ENCODE results near the gene BMPR1B. TPM values are rescaled to one million over a fixed set of nuclear protein-coding genes. Genes with fewer than 3 reads are reported as not detected.
A peak's percentile ranks its signal among the peaks of the same experiment; 100 is the strongest.

The BMPR1B gene
- total and polyA plus RNA-seq, 2 of the 4 experiments (the other 2 are of a cell fraction) = 0.24 to 0.90 TPM

DNA sequence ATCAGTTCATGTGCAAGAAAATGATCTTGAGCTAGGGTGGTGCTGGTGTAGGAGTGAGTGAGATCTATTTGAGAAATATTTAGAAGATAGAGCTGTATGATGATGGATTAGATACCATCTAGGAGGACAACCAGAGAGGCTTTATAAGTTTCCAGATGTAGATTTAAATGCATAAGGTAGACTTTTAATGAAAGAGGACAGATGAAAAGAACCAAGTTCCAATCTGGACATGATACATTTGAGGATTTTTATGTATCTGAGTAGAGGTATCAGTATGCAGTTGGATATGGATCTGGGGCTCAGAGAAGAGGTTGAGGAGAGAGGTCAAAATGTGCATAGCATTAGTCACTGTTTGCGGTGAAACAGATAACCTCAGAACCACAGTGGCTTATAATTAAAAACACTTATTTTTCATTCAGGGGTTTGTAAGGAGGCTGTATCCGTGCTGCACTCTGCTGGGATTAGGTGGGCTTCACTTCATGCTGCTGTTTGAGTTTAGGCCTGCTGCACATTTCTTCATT, 348.7 kb downstream of the BMPR1B start:
- no TSS peak for BruUV-seq (replicated peaks)
- no peak overlapping the region for H2AK5ac ChIP-seq (ENCODE audit: low read depth, low read length)
- TF ChIP-seq CEBPB (IDR thresholded peaks at IDR 0.05; ENCODE audit: low read depth, low read length) = no peak
- TF ChIP-seq SMC3 (IDR thresholded peaks at IDR 0.05; ENCODE audit: low read depth, low read length) = no peak
- TF ChIP-seq RCOR1 (IDR thresholded peaks at IDR 0.05; ENCODE audit: insufficient replicate concordance, low read length) = no peak
- TF ChIP-seq FOS (IDR thresholded peaks at IDR 0.05; ENCODE audit: low read depth, low read length) = no peak

More for the DNA sequence above, 348.7 kb downstream of the BMPR1B start:
- dilution Hi-C loops (cut with HindIII; ENCODE audit: low sequenced_read_pairs, unreplicated experiment) = loop anchor here (25.0 kb wide), 1 partner anchor 469 kb away; no protein-coding TSS in a partner anchor
- H3K9me1 ChIP-seq (ENCODE audit: insufficient read depth, low read length) = no peaks in the 10 kb centered on the region
- in situ Hi-C loops (cut with MboI; ENCODE audit: low sequenced_read_pairs) = loop anchor here (5.0 to 25.0 kb wide), 4 partner anchors 344 to 1319 kb away; partner anchors contain the start of gene BMPR1B
- H3K4ac ChIP-seq (ENCODE audit: low read depth, low read length) = no peak overlapping the region; the same call in 1 of the 2 replicates
- POLR2A ChIA-PET (ENCODE audit: unreplicated experiment) = no interaction called here
- no peak overlapping the region for H4K8ac ChIP-seq (ENCODE audit: low read depth in 2 of 2, low read length in 2 of 2)
- no peak overlapping the region for H3K14ac ChIP-seq (replicated peaks; ENCODE audit: low read depth, low read length)
- intact Hi-C loops (cut with micrococcal nuclease) = no loop called here
- no peak overlapping the region for H4K91ac ChIP-seq (ENCODE audit: insufficient read depth, low read depth, low read length)
- peaks cover 4% of the 10 kb centered on the region; the same call in 1 of the 2 replicates for H4K20me1 ChIP-seq (ENCODE audit: insufficient read depth, low read length)
- no peak overlapping the region for H2BK120ac ChIP-seq (ENCODE audit: low read depth, low read length)
- peaks cover 9% of the 10 kb centered on the region; the same call in 1 of the 2 replicates for H3K4me1 ChIP-seq (ENCODE audit: control insufficient read depth, insufficient read depth, low read length)
- ATAC-seq (ENCODE audit: low read depth) = peak; percentile 69
- H3K9me3 ChIP-seq (ENCODE audit: control insufficient read depth, insufficient read depth, low read length) = no peaks in the 10 kb centered on the region
- no peak overlapping the region for H3K23ac ChIP-seq (ENCODE audit: low read depth, low read length)
- no peak overlapping the region for H3K4me3 ChIP-seq (ENCODE audit: insufficient read depth, low read depth, low read length)
- no peak overlapping the region for H2BK5ac ChIP-seq (ENCODE audit: low read depth, low read length, poor library complexity, severe bottlenecking)
- no peaks in the 10 kb centered on the region for H3K79me1 ChIP-seq (ENCODE audit: low read depth in 1 of 2, low read length in 2 of 2)
- peaks cover 4% of the 10 kb centered on the region for H3K27me3 ChIP-seq (ENCODE audit: control insufficient read depth, insufficient read depth, low read length)
- no peak overlapping the region for H4K5ac ChIP-seq (ENCODE audit: low read depth, low read length)
- H3K4me2 ChIP-seq (ENCODE audit: low read depth, low read length) = no peak overlapping the region
- H3K27ac ChIP-seq (ENCODE audit: insufficient read depth, low read length) = no peak overlapping the region
- no peak overlapping the region for H2BK20ac ChIP-seq (ENCODE audit: low read depth, low read length)
- H3K36me3 ChIP-seq (ENCODE audit: control insufficient read depth, insufficient read depth, low read length) = no peaks in the 10 kb centered on the region
- DNase-seq = peak; percentile 47
- no CpG with 5 or more reads among the region's 2 CpGs for WGBS, 2 experiments (ENCODE audit: extremely low coverage in 2 of 2, insufficient read length in 1 of 2)
- H2AFZ ChIP-seq (replicated peaks; ENCODE audit: low read length, poor library complexity) = no peak overlapping the region
- H3K9ac ChIP-seq (ENCODE audit: low read depth, low read length) = no peak overlapping the region
- no peak overlapping the region for H2BK15ac ChIP-seq (ENCODE audit: low read depth, low read length)
- no peak overlapping the region for H3K18ac ChIP-seq (ENCODE audit: low read depth, low read length)
- no peak overlapping the region for H3K56ac ChIP-seq (ENCODE audit: extremely low read depth, insufficient read depth, low read length)
- no peak overlapping the region for H2AK9ac ChIP-seq (replicated peaks; ENCODE audit: low read depth, low read length, poor library complexity)
- CTCF ChIA-PET = interaction anchor here (0.8 to 2.3 kb wide), 3 partner anchors 13 to 485 kb away, joined by 3 to 7 read pairs (median 3); no protein-coding TSS in a partner anchor

Data from IMR-90 (cell line).